Panc1 (cell line): ENCODE data around the gene PAFAH1B2. TPM values are rescaled to one million over a fixed set of nuclear protein-coding genes. Genes with fewer than 3 reads are reported as not detected.

Experiments
- ATAC-seq: fragments of 200-7000 bp; cut with Tn5 transposase; 2 replicates; pipeline ENCODE4 v1.9.1; 2020; ENCODE audit warnings: mild to moderate bottlenecking, moderate library complexity
- BruUV-seq: library from RNA; stranded (reverse); fragments of 400-500 nt; replicated peaks from 2 replicates; lab custom pipeline; 2021; lab: Mats Ljungman, UMichigan
- CTCF ChIA-PET: fragments of 300-600 bp; sonication (Branson Sonifier 250); formaldehyde crosslinking; loops from one replicate; lab custom pipeline; 2022; ENCODE audit warnings: antibody characterized with exemption; lab: Charles Lee
- POLR2A ChIA-PET: fragments of 300-600 bp; sonication (Branson Sonifier 250); formaldehyde crosslinking; loops from one replicate; lab custom pipeline; 2022; ENCODE audit warnings: antibody characterized with exemption; lab: Charles Lee
- DNase-seq: peaks from one replicate; pipeline ENCODE4 v3.0.0-alpha.2; 2010; ENCODE audit warnings: low read depth, low spot score
- H3K27ac ChIP-seq: 2 replicates; pipeline ENCODE4 v1.5.1; 2011; ENCODE audit warnings: mild to moderate bottlenecking, low read length, inconsistent platforms
- H3K27me3 ChIP-seq: fragments of 200-500 bp; sonication (Bioruptor generic); 2 replicates; pipeline ENCODE4 v1.6.0; 2014; ENCODE audit warnings: low read length, inconsistent platforms; ENCODE audit not compliant: control insufficient read depth, insufficient read depth
- H3K36me3 ChIP-seq: fragments of 200-500 bp; sonication (Bioruptor generic); 2 replicates; pipeline ENCODE4 v1.5.1; 2014; ENCODE audit warnings: inconsistent platforms, mild to moderate bottlenecking, low read length, moderate library complexity; ENCODE audit not compliant: control insufficient read depth, insufficient read depth
- H3K4me1 ChIP-seq: 2 replicates; pipeline ENCODE4 v1.5.1; 2011; ENCODE audit warnings: inconsistent platforms, mild to moderate bottlenecking, low read length, moderate library complexity; ENCODE audit not compliant: control insufficient read depth, insufficient read depth
- H3K4me3 ChIP-seq, 2 experiments: 2 replicates each; pipeline ENCODE4 v1.5.1; 2011 to 2012; ENCODE audit warnings: low read depth in 2 of 2, low read length in 2 of 2, mild to moderate bottlenecking in 2 of 2, inconsistent platforms in 1 of 2, moderate library complexity in 1 of 2
- H3K9me3 ChIP-seq: fragments of 200-500 bp; sonication (Bioruptor generic); 2 replicates; pipeline ENCODE4 v1.5.1; 2014; ENCODE audit warnings: low read depth, mild to moderate bottlenecking, inconsistent platforms, low read length, moderate library complexity; ENCODE audit not compliant: control insufficient read depth, insufficient read depth
- CTCF ChIP-seq: fragments of 450-650 bp; IDR thresholded peaks from 2 replicates; pipeline ENCODE4 v1.5.1; 2017; ENCODE audit warnings: mild to moderate bottlenecking
- POLR2AphosphoS5 ChIP-seq: IDR thresholded peaks from 2 replicates; pipeline ENCODE4 v1.6.1; 2012; ENCODE audit warnings: mild to moderate bottlenecking, low read depth, low read length, moderate library complexity
- REST ChIP-seq, 2 experiments: IDR thresholded peaks; 2 replicates each; pipeline ENCODE4 v1.6.1; 2011 to 2012; ENCODE audit warnings: low read depth in 2 of 2, control low read depth in 1 of 2, low read length in 1 of 2, mild to moderate bottlenecking in 1 of 2, moderate library complexity in 1 of 2; ENCODE audit not compliant: insufficient read depth in 1 of 2
- SIN3A ChIP-seq: IDR thresholded peaks from 2 replicates; pipeline ENCODE4 v1.6.1; 2012; ENCODE audit warnings: low read depth, mild to moderate bottlenecking, low read length, moderate library complexity, borderline replicate concordance; ENCODE audit not compliant: insufficient read depth
- TCF7L2 ChIP-seq: IDR thresholded peaks from 2 replicates; pipeline ENCODE4 v1.6.1; 2011; ENCODE audit warnings: mild to moderate bottlenecking, low read depth, low read length, inconsistent platforms
- in situ Hi-C: cut with HindIII; loops from 2 replicates; pipeline ENCODE4 v1.10.0; 2016; ENCODE audit warnings: low sequenced_read_pairs, low pct_unique_long_range_greater_than_20kb
- intact Hi-C: fragments of 100-400 bp; cut with micrococcal nuclease; formaldehyde crosslinking; loops from one replicate; pipeline ENCODE4 v1.10.0; 2022; ENCODE audit not compliant: unreplicated experiment
- total RNA-seq: library from RNA; stranded (reverse); gene quantifications from one replicate; pipeline ENCODE4 v1.2.1, GENCODE V29; 2021; ENCODE audit not compliant: unreplicated experiment

PAFAH1B2 gene
- total RNA-seq, 1 experiment from 2014 or later = 179 TPM

- in situ Hi-C loops = no loop called here
Measured at GRCh38 chr11:117159892-117160291, 15.8 kb downstream of the PAFAH1B2 start.

GRCh38 chr11:117160826-117161225, 16.7 kb downstream of the PAFAH1B2 start:
- intact Hi-C loops = no loop called here
- Histone ChIP-seq H3K27me3 (no peaks in the 10 kb centered on the region), H3K36me3 (peaks cover 24% of the 10 kb centered on the region), H3K4me1 (no peaks in the 10 kb centered on the region), H3K4me3 (no peak overlapping the region), H3K9me3 (no peaks in the 10 kb centered on the region), H3K27ac (no peak overlapping the region)
- BruUV-seq = no TSS peak
- CTCF ChIA-PET = interaction anchor here (1.3 kb wide), 1 partner anchor 13 kb away, joined by 5 read pairs; no protein-coding TSS in a partner anchor
- TF ChIP-seq SIN3A (no peak), CTCF (no peak), POLR2AphosphoS5 (no peak), REST (IDR thresholded peaks at IDR 0.05; ENCODE audit: insufficient read depth in 1 of 2, low read depth in 2 of 2, low read length in 1 of 2) (no peak), TCF7L2 (no peak)
- DNase-seq (no peak), ATAC-seq (no peak)
- POLR2A ChIA-PET = interaction anchor here (0.6 kb wide), 1 partner anchor 134 kb away, joined by 4 read pairs; no protein-coding TSS in a partner anchor
- in situ Hi-C loops = no loop called here

More at GRCh38 chr11:117159892-117160291, 15.8 kb downstream of the PAFAH1B2 start:
- ChIA-PET POLR2A (no interaction called here), CTCF (no interaction called here)
- ATAC-seq (no peak), DNase-seq (no peak)
- Histone ChIP-seq H3K9me3 (no peaks in the 10 kb centered on the region), H3K36me3 (peaks cover 19% of the 10 kb centered on the region), H3K4me3 (no peak overlapping the region), H3K27me3 (no peaks in the 10 kb centered on the region), H3K4me1 (no peaks in the 10 kb centered on the region), H3K27ac (no peak overlapping the region)
- intact Hi-C loops = no loop called here
- TF ChIP-seq CTCF = no peak
- TF ChIP-seq REST (IDR thresholded peaks at IDR 0.05; ENCODE audit: insufficient read depth in 1 of 2, low read depth in 2 of 2, low read length in 1 of 2) = no peak
- no peak for TF ChIP-seq POLR2AphosphoS5
- no peak for TF ChIP-seq SIN3A
- TF ChIP-seq TCF7L2 = no peak
- BruUV-seq = no TSS peak
